GM15510 (cell line): Measurements from ENCODE around the gene GATA5.

ENCODE experiments used
- POLR2A ChIP-seq: IDR thresholded peaks from 3 replicates; pipeline ENCODE4 v1.6.1; 2011; ENCODE audit warnings: borderline replicate concordance; ENCODE audit not compliant: insufficient read length; ENCODE audit errors: extremely low read depth

The GATA5 gene

GRCh38 chr20:62496568-62497218, 20.9 kb upstream of the GATA5 start:
- TF ChIP-seq POLR2A, result no peak

- no peak for TF ChIP-seq POLR2A
Observed at GRCh38 chr20:62495749-62496567, 20.2 kb upstream of the GATA5 start.

- no peak for TF ChIP-seq POLR2A
Observed at GRCh38 chr20:62494980-62495748, 19.4 kb upstream of the GATA5 start.

GRCh38 chr20:62494537-62494936, 18.7 kb upstream of the GATA5 start:
- TF ChIP-seq POLR2A, result no peak

GRCh38 chr20:62493886-62494285, 18.1 kb upstream of the GATA5 start:
- TF ChIP-seq POLR2A, result no peak

- no peak for TF ChIP-seq POLR2A
Observed at GRCh38 chr20:62493253-62493885, 17.6 kb upstream of the GATA5 start.

- no peak for TF ChIP-seq POLR2A
Observed at GRCh38 chr20:62492711-62493110, 16.9 kb upstream of the GATA5 start.

GRCh38 chr20:62489932-62490263, 14.1 kb upstream of the GATA5 start:
- TF ChIP-seq POLR2A, result no peak

GRCh38 chr20:62489186-62489931, 13.6 kb upstream of the GATA5 start:
- TF ChIP-seq POLR2A, result no peak

- TF ChIP-seq POLR2A, result no peak
Observed at GRCh38 chr20:62488470-62488869, 12.7 kb upstream of the GATA5 start.

- TF ChIP-seq POLR2A, result no peak
Observed at GRCh38 chr20:62487561-62488354, 12.0 kb upstream of the GATA5 start.

GRCh38 chr20:62487118-62487517, 11.3 kb upstream of the GATA5 start:
- no peak for TF ChIP-seq POLR2A

- TF ChIP-seq POLR2A, result no peak
Observed at GRCh38 chr20:62486484-62486883, 10.7 kb upstream of the GATA5 start.

- TF ChIP-seq POLR2A, result no peak
Observed at GRCh38 chr20:62485701-62486089, 9.9 kb upstream of the GATA5 start.
